ENCODE measurements around the gene HSBP1. TPM values are rescaled to one million over a fixed set of nuclear protein-coding genes. Genes with fewer than 3 reads are reported as not detected.

Gene HSBP1
- 20.7 and 21.3 TPM in 2 replicates for total RNA-seq

GRCh38 chr16:83807710-83808572 is at the start of gene HSBP1:
Gene HSBP1 (plus strand): TSS chr16:83807978. CDS start chr16:83808077, 99 bp downstream.

Other genes with a start within 250 kb of the HSBP1 start
- gene MLYCD, start 91.1 kb downstream of the HSBP1 start, total RNA-seq: 1.8 and 2.0 TPM in 2 replicates
- gene OSGIN1, start 145.3 kb downstream of the HSBP1 start, total RNA-seq: 2.3 and 3.5 TPM in 2 replicates
- 0.86 TPM in 1 of 2 replicates, not detected in the other for gene NECAB2, start 160.3 kb downstream of the HSBP1 start, total RNA-seq
- gene SLC38A8, start 234.8 kb downstream of the HSBP1 start, total RNA-seq: not detected in 2 replicates